ENCODE measurements around the gene GJB2.

DNA sequence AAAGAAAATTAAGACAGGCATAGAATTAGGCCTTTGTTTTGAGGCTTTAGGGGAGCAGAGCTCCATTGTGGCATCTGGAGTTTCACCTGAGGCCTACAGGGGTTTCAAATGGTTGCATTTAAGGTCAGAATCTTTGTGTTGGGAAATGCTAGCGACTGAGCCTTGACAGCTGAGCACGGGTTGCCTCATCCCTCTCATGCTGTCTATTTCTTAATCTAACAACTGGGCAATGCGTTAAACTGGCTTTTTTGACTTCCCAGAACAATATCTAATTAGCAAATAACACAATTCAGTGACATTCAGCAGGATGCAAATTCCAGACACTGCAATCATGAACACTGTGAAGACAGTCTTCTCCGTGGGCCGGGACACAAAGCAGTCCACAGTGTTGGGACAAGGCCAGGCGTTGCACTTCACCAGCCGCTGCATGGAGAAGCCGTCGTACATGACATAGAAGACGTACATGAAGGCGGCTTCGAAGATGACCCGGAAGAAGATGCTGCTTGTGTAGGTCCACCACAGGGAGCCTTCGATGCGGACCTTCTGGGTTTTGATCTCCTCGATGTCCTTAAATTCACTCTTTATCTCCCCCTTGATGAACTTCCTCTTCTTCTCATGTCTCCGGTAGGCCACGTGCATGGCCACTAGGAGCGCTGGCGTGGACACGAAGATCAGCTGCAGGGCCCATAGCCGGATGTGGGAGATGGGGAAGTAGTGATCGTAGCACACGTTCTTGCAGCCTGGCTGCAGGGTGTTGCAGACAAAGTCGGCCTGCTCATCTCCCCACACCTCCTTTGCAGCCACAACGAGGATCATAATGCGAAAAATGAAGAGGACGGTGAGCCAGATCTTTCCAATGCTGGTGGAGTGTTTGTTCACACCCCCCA lies 3.8 kb downstream of the GJB2 start:
- TF ChIP-seq POLR2AphosphoS5 (IDR thresholded peaks at IDR 0.05), result no peak
- TF ChIP-seq, protein P1, sequence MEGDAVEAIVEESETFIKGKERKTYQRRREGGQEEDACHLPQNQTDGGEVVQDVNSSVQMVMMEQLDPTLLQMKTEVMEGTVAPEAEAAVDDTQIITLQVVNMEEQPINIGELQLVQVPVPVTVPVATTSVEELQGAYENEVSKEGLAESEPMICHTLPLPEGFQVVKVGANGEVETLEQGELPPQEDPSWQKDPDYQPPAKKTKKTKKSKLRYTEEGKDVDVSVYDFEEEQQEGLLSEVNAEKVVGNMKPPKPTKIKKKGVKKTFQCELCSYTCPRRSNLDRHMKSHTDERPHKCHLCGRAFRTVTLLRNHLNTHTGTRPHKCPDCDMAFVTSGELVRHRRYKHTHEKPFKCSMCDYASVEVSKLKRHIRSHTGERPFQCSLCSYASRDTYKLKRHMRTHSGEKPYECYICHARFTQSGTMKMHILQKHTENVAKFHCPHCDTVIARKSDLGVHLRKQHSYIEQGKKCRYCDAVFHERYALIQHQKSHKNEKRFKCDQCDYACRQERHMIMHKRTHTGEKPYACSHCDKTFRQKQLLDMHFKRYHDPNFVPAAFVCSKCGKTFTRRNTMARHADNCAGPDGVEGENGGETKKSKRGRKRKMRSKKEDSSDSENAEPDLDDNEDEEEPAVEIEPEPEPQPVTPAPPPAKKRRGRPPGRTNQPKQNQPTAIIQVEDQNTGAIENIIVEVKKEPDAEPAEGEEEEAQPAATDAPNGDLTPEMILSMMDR (IDR thresholded peaks at IDR 0.05), result no peak
